CD8-positive, alpha-beta memory T cell (primary cell): Measurements from ENCODE around the gene PABPN1L. TPM values are rescaled to one million over a fixed set of nuclear protein-coding genes. Genes with fewer than 3 reads are reported as not detected.

Source experiments
- CTCF ChIA-PET: fragments of 350-600 bp; sonication (Branson Sonifier 250); formaldehyde crosslinking; loops from one replicate; lab custom pipeline; 2021; ENCODE audit warnings: antibody characterized with exemption; lab: Charles Lee
- POLR2A ChIA-PET: fragments of 350-600 bp; sonication (Branson Sonifier 250); formaldehyde crosslinking; loops from one replicate; lab custom pipeline; 2021; ENCODE audit warnings: antibody characterized with exemption; lab: Charles Lee
- DNase-seq, 5 donors: peaks; one replicate each; pipeline versions ENCODE4 v3.0.0 to v3.0.0-alpha.2; 2020 to 2022; ENCODE audit warnings: mixed read lengths in 1 of 5
- H3K27ac ChIP-seq: one replicate; pipeline ENCODE4 v1.7.0; 2013; ENCODE audit warnings: low read depth, mild to moderate bottlenecking, low read length, moderate library complexity
- H3K27me3 ChIP-seq: 2 replicates; pipeline ENCODE4 v1.7.0; 2013; ENCODE audit warnings: low read length, mild to moderate bottlenecking; ENCODE audit not compliant: insufficient read depth, poor library complexity, severe bottlenecking
- H3K36me3 ChIP-seq: 2 replicates; pipeline ENCODE4 v1.7.0; 2013; ENCODE audit warnings: mild to moderate bottlenecking, low read length, moderate library complexity; ENCODE audit not compliant: insufficient read depth
- H3K4me1 ChIP-seq: 2 replicates; pipeline ENCODE4 v1.7.0; 2013; ENCODE audit warnings: mild to moderate bottlenecking, low read length, moderate library complexity; ENCODE audit not compliant: insufficient read depth
- H3K4me3 ChIP-seq: 2 replicates; pipeline ENCODE4 v1.7.0; 2013; ENCODE audit warnings: mild to moderate bottlenecking, low read length
- H3K9me3 ChIP-seq: 2 replicates; pipeline ENCODE4 v1.7.0; 2013; ENCODE audit warnings: mild to moderate bottlenecking, low read length
- H3K27ac Mint-ChIP-seq, 8 donors: one replicate each; pipeline ENCODE4 v1.8.0; 2020 to 2021; ENCODE audit warnings: mixed read lengths in 8 of 8, mild to moderate bottlenecking in 6 of 8, inconsistent platforms in 3 of 8, moderate library complexity in 3 of 8
- H3K27me3 Mint-ChIP-seq, 2 donors: one replicate each; pipeline ENCODE4 v1.8.0; 2020 to 2021; ENCODE audit warnings: mixed read lengths in 2 of 2, mild to moderate bottlenecking in 1 of 2, moderate library complexity in 1 of 2
- H3K36me3 Mint-ChIP-seq, 3 donors: one replicate each; pipeline ENCODE4 v1.8.0; 2020 to 2021; ENCODE audit warnings: mixed read lengths in 3 of 3, inconsistent platforms in 1 of 3, mild to moderate bottlenecking in 1 of 3
- H3K4me1 Mint-ChIP-seq, 3 donors: one replicate each; pipeline ENCODE4 v1.8.0; 2020 to 2021; ENCODE audit warnings: mixed read lengths in 3 of 3, inconsistent platforms in 1 of 3, mild to moderate bottlenecking in 1 of 3
- H3K4me3 Mint-ChIP-seq, 7 donors: one replicate each; pipeline ENCODE4 v1.8.0; 2020 to 2021; ENCODE audit warnings: mixed read lengths in 7 of 7, mild to moderate bottlenecking in 6 of 7, moderate library complexity in 4 of 7, inconsistent platforms in 2 of 7
- H3K9me3 Mint-ChIP-seq, 5 donors: one replicate each; pipeline ENCODE4 v1.8.0; 2020 to 2022; ENCODE audit warnings: mixed read lengths in 5 of 5, mild to moderate bottlenecking in 3 of 5, moderate library complexity in 2 of 5, inconsistent platforms in 1 of 5
- polyA plus RNA-seq: library from polyadenylated mRNA; unstranded; fragments of 300-500 nt; fragmentation: Illumina TruSeq; gene quantifications from one replicate; pipeline ENCODE4 v1.2.3, GENCODE V29; 2021
- total RNA-seq, 2 experiments: library from RNA; stranded (reverse); gene quantifications; one replicate each; pipeline ENCODE4 v1.2.3, GENCODE V29; 2021

The PABPN1L gene
- total and polyA plus RNA-seq, 3 experiments from 2014 or later = not detected

- Histone ChIP-seq H3K4me3 (no peak overlapping the region), H3K36me3 (no peaks in the 10 kb centered on the region), H3K27ac (no peak overlapping the region), H3K9me3 (no peaks in the 10 kb centered on the region), H3K4me1 (no peaks in the 10 kb centered on the region), H3K27me3 (no peaks in the 10 kb centered on the region)
- H3K4me3 Mint-ChIP-seq = no peak overlapping the region
- H3K27ac Mint-ChIP-seq = no peak overlapping the region
- H3K27me3 Mint-ChIP-seq = no peaks in the 10 kb centered on the region
- no peaks in the 10 kb centered on the region for H3K4me1 Mint-ChIP-seq
- no peaks in the 10 kb centered on the region for H3K9me3 Mint-ChIP-seq
- no peak for DNase-seq
- POLR2A ChIA-PET = no interaction called here
- H3K36me3 Mint-ChIP-seq = no peaks in the 10 kb centered on the region
- CTCF ChIA-PET = no interaction called here
Measured at GRCh38 chr16:88888461-88889387, 22.3 kb upstream of the PABPN1L start.

- Mint-ChIP-seq H3K27ac (peak overlapping the region in 1 of 8 donors; percentile 61), H3K4me3 (no peak overlapping the region), H3K4me1 (no peaks in the 10 kb centered on the region), H3K36me3 (no peaks in the 10 kb centered on the region), H3K9me3 (no peaks in the 10 kb centered on the region), H3K27me3 (no peaks in the 10 kb centered on the region)
- no peaks in the 10 kb centered on the region for H3K9me3 ChIP-seq
- no peak overlapping the region for H3K4me3 ChIP-seq
- no peaks in the 10 kb centered on the region for H3K27me3 ChIP-seq
- POLR2A ChIA-PET = no interaction called here
- H3K36me3 ChIP-seq = no peaks in the 10 kb centered on the region
- CTCF ChIA-PET = no interaction called here
- H3K27ac ChIP-seq = no peak overlapping the region
- no peak for DNase-seq
- no peaks in the 10 kb centered on the region for H3K4me1 ChIP-seq
Measured at GRCh38 chr16:88888057-88888456, 21.6 kb upstream of the PABPN1L start.

- Mint-ChIP-seq H3K4me1 (peaks cover 0 to 2% (median 0%) of the 10 kb centered on the region in 3 donors), H3K4me3 (no peak overlapping the region), H3K27me3 (no peaks in the 10 kb centered on the region), H3K36me3 (no peaks in the 10 kb centered on the region), H3K9me3 (no peaks in the 10 kb centered on the region), H3K27ac (no peak overlapping the region)
- no peak for DNase-seq
- H3K36me3 ChIP-seq = no peaks in the 10 kb centered on the region
- no peaks in the 10 kb centered on the region for H3K4me1 ChIP-seq
- H3K27me3 ChIP-seq = no peaks in the 10 kb centered on the region
- no peak overlapping the region for H3K27ac ChIP-seq
- no peaks in the 10 kb centered on the region for H3K9me3 ChIP-seq
- ChIA-PET POLR2A (no interaction called here), CTCF (no interaction called here)
- H3K4me3 ChIP-seq = no peak overlapping the region
Measured at GRCh38 chr16:88886845-88887521, 20.5 kb upstream of the PABPN1L start.

- POLR2A ChIA-PET = no interaction called here
Measured at GRCh38 chr16:88886420-88886844, 20.0 kb upstream of the PABPN1L start.

DNA sequence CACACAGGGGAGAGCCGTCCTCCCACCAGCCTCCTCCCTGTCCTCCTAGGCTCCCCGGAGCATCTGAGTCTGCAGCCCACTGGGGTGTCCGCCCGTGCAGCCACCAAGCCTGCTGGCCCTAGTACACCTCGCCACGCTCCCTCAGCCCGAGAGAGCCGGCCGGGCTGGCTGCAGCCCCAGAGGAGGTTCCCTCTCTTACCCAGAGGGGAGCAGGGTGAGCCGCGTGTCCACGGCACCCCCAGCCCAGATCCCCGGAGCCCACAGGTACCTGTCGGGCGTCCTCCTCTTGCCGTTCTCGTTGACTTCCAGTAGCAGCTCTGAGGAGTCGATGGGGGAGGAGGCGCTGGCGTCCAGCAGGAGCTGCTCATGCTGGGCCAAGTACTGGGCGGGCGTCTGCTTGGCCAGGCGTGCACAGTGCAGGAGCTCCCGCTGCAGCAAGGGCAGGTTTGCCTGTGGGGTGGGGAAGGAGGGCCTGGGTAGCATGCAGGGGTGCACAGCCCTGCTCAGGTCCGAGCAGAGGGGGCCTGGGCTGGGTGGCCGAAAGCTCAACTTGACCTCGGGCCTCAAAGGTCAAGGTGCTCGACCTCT, 19.3 kb upstream of the PABPN1L start:
- H3K4me3 ChIP-seq = no peak overlapping the region
- no peak overlapping the region for H3K27ac ChIP-seq
- no peaks in the 10 kb centered on the region for H3K36me3 ChIP-seq
- H3K9me3 ChIP-seq = no peaks in the 10 kb centered on the region
- Mint-ChIP-seq H3K9me3 (no peaks in the 10 kb centered on the region), H3K27me3 (no peaks in the 10 kb centered on the region), H3K4me1 (peaks cover 0 to 2% (median 0%) of the 10 kb centered on the region in 3 donors), H3K4me3 (no peak overlapping the region), H3K27ac (no peak overlapping the region), H3K36me3 (no peaks in the 10 kb centered on the region)
- H3K4me1 ChIP-seq = no peaks in the 10 kb centered on the region
- H3K27me3 ChIP-seq = no peaks in the 10 kb centered on the region
- POLR2A ChIA-PET = no interaction called here
- CTCF ChIA-PET = no interaction called here
- DNase-seq = no peak

More at GRCh38 chr16:88886420-88886844, 20.0 kb upstream of the PABPN1L start:
- H3K27me3 ChIP-seq = no peaks in the 10 kb centered on the region
- no peaks in the 10 kb centered on the region for H3K9me3 ChIP-seq
- Mint-ChIP-seq H3K9me3 (no peaks in the 10 kb centered on the region), H3K36me3 (no peaks in the 10 kb centered on the region), H3K27ac (no peak overlapping the region), H3K4me3 (no peak overlapping the region), H3K4me1 (peaks cover 0 to 2% (median 0%) of the 10 kb centered on the region in 3 donors), H3K27me3 (no peaks in the 10 kb centered on the region)
- no peak overlapping the region for H3K27ac ChIP-seq
- no peaks in the 10 kb centered on the region for H3K4me1 ChIP-seq
- CTCF ChIA-PET = no interaction called here
- H3K36me3 ChIP-seq = no peaks in the 10 kb centered on the region
- no peak for DNase-seq
- no peak overlapping the region for H3K4me3 ChIP-seq

DNA sequence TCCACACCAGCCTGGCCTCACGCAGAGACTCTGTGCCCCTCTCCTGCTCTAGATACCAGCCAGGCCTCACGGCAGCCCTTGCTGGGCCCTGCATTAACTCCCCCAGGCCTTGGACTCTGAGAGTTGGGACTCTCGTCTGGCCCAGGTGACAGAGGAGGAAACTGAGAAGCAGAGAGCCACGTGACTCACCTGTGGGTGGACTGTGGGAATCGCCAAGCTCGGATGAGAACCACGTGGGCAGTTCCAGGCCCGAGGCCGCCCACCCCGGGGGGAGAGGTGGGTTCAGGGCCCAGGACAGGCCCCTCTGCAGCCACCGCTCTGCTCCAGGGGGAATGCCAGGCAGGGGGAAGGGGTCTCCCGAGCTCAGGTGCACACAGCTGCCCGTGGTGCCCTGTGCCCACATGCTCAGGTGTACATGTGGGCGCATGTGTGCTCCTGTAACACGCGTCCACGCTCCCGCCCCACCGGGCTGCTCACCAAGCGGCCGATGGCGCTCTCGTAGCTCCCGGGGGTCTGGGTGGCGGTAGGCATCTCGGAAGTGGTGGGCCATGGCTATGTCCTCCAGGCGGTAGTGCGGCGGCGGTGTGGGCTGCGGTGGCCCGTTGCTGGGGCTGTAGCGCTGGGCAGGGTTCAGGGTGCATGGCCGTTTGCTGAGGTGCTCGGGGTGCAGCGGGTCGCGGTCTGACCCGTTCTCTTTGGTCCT, 18.3 kb upstream of the PABPN1L start:
- no peak overlapping the region for H3K4me3 ChIP-seq
- Mint-ChIP-seq H3K27ac (no peak overlapping the region), H3K27me3 (no peaks in the 10 kb centered on the region), H3K4me1 (peaks cover 0 to 2% (median 0%) of the 10 kb centered on the region in 3 donors), H3K4me3 (no peak overlapping the region), H3K36me3 (no peaks in the 10 kb centered on the region), H3K9me3 (no peaks in the 10 kb centered on the region)
- no peak for DNase-seq
- H3K27me3 ChIP-seq = no peaks in the 10 kb centered on the region
- H3K9me3 ChIP-seq = no peaks in the 10 kb centered on the region
- POLR2A ChIA-PET = no interaction called here
- no peaks in the 10 kb centered on the region for H3K4me1 ChIP-seq
- no peaks in the 10 kb centered on the region for H3K36me3 ChIP-seq
- CTCF ChIA-PET = no interaction called here
- H3K27ac ChIP-seq = no peak overlapping the region

GRCh38 chr16:88883946-88884345, 17.5 kb upstream of the PABPN1L start:
- Histone ChIP-seq H3K27ac (no peak overlapping the region), H3K4me3 (no peak overlapping the region), H3K27me3 (no peaks in the 10 kb centered on the region), H3K9me3 (no peaks in the 10 kb centered on the region), H3K4me1 (no peaks in the 10 kb centered on the region), H3K36me3 (no peaks in the 10 kb centered on the region)
- POLR2A ChIA-PET = no interaction called here
- Mint-ChIP-seq H3K4me1 (peaks cover 0 to 2% (median 0%) of the 10 kb centered on the region in 3 donors), H3K27ac (no peak overlapping the region), H3K9me3 (no peaks in the 10 kb centered on the region), H3K36me3 (no peaks in the 10 kb centered on the region), H3K27me3 (no peaks in the 10 kb centered on the region), H3K4me3 (no peak overlapping the region)
- no peak for DNase-seq
- CTCF ChIA-PET = no interaction called here
